GM18508 (cell line): Measurements from ENCODE around the gene EFCAB11.
"Not testable (repeated sequence)": the region's sequence is repeated elsewhere in the genome, so short reads cannot be mapped to it uniquely, and the experiment has no call there.

Source experiments
- ATAC-seq: cut with Tn5 transposase; IDR thresholded peaks from one replicate; pipeline ENCODE4 v1.9.1; 2021; ENCODE audit warnings: moderate number of reproducible peaks; ENCODE audit not compliant: insufficient read depth, unreplicated experiment

The EFCAB11 gene

GRCh38 chr14:89912667-89913211, 41.8 kb downstream of the EFCAB11 start:
- ATAC-seq = no peak

GRCh38 chr14:89912221-89912620, 42.3 kb downstream of the EFCAB11 start:
- ATAC-seq = no peak

GRCh38 chr14:89911010-89911919, 43.3 kb downstream of the EFCAB11 start:
- ATAC-seq = no peak

DNA sequence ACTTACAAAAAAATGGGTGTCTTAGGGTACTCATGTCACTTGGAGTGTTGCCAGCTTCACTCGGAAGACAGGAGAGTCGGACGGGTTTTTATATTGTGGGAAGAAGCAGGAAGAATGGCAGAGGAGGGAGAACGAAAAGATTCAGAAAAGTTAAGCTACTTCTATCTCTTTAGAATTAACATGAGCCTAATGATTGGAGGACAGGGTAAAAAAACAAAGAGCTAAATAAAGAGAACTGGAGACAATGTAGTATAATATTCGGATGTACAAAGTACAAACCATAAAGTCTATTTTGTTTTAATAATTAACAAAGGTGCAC, 43.9 kb downstream of the EFCAB11 start:
- ATAC-seq = no peak

GRCh38 chr14:89909586-89909985, 44.9 kb downstream of the EFCAB11 start:
- ATAC-seq = no peak

- no peak for ATAC-seq
Observed at GRCh38 chr14:89908712-89909450, 45.6 kb downstream of the EFCAB11 start.

GRCh38 chr14:89907655-89908054, 46.9 kb downstream of the EFCAB11 start:
- ATAC-seq = no peak

DNA sequence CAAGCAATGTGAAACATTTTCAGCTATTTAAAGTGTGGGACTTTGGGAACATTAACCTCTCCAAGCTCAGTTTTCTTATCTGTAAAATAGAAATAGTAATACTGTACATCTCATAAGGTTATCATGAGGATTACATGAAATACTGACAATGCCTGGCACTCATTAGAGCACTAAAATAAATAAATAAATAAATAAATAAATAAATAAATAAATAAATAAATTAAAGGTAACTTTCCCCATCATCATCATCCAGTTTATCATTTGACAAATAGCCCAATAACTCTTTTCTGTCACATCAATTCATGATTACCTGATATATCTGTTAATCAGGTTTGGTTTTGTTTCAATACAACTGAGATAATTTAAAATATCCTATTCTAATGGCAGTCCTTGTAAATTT, 48.5 kb downstream of the EFCAB11 start:
- ATAC-seq = no peak

DNA sequence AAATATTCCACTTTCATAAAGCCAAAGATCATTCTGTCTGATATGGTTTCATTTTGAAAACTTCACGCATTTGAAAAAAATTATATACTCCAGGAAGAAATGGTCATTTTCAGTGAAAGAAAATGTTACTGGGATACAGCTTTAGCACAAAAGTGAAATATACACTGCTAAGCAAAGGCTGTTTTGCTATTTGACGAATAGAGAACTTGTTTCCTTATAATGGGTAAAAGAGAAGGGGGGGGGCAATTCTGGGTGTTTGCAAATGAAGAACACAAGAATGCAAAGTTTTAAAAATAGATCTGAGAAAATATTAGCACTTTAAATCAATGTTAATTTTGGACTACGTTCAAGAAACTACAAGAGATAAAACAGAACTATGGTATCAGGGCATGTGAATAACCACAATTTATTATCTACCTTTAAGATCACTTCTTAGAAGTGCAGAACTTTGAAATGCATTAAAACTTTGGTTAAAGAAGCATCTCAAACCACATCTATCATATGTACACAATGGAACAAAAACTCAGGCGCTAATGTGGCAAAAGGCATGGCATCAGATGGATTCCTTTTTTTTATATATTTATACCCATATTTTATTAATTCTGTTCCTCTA, 51.1 kb downstream of the EFCAB11 start:
- no peak for ATAC-seq

DNA sequence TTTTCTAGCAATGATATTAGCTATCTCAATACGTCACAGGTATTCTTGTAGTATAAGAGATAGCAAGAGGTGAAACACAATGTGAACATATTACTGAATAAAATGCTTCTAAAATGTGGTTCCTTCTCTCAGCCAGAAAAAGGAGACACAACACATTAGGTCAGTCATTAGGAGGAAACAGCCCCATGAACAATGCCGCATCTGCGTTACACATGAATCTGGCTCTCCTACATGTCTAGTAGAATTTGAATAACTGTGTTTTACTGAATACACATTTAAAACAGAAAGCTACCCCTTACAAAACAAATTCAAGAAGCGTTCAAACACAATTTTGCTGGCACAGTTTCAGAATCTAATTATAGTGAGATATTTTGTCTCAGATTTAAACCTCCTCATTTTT, 51.6 kb downstream of the EFCAB11 start:
- no peak for ATAC-seq

DNA sequence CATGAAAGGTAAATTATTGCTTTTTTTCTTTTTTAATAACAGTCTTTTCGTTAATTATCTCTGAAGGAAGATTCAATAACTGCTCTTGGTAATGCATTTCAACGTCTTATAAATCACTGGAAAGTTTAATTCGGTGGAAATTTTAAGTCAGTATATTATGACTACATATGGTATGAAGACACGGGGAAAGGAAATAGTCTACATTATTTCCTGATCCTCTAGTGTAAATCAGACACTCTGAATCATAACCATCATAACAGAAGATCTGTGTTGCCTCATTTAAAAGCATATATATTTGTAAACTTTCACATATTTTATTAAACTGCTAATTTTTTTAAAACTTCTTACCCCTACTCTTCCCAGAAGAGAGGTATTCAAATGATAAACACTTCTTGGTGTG, 53.7 kb downstream of the EFCAB11 start:
- ATAC-seq = no peak

DNA sequence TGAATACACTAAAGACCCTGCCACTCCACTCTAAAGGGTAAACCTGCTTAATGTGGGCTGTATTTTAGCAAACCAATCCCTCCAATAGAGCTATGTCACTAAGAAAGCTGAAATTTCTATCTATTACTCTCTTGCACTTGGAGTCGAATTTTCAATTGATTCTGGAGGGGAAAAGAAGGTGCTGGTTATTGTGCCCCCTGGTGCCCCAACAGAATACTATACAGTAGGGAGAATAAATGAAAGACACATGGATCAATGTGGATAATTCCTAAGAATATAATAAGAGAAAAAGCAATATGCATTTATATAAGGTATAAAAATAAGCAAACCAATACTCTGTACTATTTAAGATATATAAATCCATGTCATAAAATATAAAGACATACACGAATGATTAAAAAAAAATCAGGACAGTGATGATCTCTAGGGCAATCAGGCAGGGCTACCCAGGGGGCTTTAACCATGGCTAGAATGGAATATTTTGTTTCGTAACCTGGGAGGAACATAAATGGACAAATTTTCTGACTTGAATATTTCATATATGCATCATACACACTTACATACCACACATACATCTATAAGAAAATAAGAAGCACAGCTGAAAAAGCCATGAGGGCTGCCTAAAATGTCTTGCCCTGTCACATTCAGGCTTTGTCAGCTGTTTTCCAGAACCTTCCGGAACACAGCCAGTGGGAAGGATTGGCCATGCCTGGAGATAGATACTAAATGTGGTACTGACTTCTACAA, 54.4 kb downstream of the EFCAB11 start:
- ATAC-seq = no peak

GRCh38 chr14:89899291-89899690, 55.2 kb downstream of the EFCAB11 start:
- ATAC-seq = no peak

DNA sequence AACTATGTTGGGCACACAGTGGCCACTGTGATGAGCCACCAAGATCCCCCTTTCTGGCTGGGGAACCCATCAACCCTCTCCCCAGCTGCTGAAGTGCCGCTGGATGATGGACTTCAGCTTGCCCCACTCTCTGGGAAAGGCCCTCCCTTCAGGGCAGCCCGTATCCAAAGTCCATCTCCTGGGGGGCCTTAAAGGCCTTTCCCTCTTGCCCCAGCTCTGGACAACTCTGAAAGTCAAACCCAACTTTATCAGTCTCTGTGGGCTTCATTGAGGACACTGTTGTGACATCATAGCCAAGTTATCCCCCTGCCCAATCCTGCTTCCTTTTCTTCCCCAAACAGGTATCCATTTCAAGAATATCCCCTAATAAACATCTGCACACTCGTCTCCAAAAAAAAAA, 61.1 kb downstream of the EFCAB11 start:
- not testable (repeated sequence) for ATAC-seq

DNA sequence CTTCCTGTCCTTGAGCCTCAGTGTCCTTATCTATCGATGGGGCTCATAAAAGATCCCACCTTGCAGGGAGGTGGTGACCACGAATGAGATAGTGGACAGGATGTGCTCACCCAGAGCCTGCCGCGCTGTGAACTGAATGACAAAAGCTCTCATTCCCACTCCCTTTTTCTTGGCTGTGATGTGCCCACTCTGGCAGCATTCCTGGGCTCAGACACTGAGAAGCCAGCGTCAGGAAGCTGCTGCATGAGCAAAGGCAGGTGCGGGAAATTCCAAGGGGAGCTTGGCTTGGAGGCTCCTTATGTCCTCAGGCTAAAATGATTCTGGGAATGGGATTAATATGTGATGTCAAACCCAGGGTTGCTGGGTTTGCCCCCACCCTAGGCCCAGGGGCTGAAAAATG, 61.6 kb downstream of the EFCAB11 start:
- ATAC-seq = no peak

GRCh38 chr14:89891721-89892120, 62.8 kb downstream of the EFCAB11 start:
- ATAC-seq = not testable (repeated sequence)

- ATAC-seq = no peak
Observed at GRCh38 chr14:89891055-89891454, 63.5 kb downstream of the EFCAB11 start.

- no peak for ATAC-seq
Observed at GRCh38 chr14:89890589-89890988, 63.9 kb downstream of the EFCAB11 start.

- ATAC-seq = no peak
Observed at GRCh38 chr14:89889626-89890025, 64.9 kb downstream of the EFCAB11 start.

GRCh38 chr14:89884761-89885160, 69.8 kb downstream of the EFCAB11 start:
- no peak for ATAC-seq
